ENCODE data around the gene ATF7.

- TF ChIP-seq EP300 (IDR thresholded peaks at IDR 0.05; ENCODE audit: borderline replicate concordance in 1 of 2, low read depth in 1 of 2, low read length in 1 of 2), result no peak
- no peak for TF ChIP-seq CTCF (IDR thresholded peaks at IDR 0.05)
- TF ChIP-seq ZBTB33 (IDR thresholded peaks at IDR 0.05; ENCODE audit: borderline replicate concordance, low read depth), result no peak
- no peak for TF ChIP-seq POLR2AphosphoS5 (IDR thresholded peaks at IDR 0.05; ENCODE audit: low read depth, low read length)
- TF ChIP-seq GABPA (IDR thresholded peaks at IDR 0.05; ENCODE audit: low read depth), result no peak
These were observed 74.3 kb downstream of the ATF7 start for GRCh38 chr12:53551889-53552291.

Measured in SK-N-SH (cell line).